Loucy (cell line): ENCODE measurements around the gene CLASP1.

Experiments
- CTCF ChIP-seq: fragments of 200-600 bp; sonication (generic); conservative IDR thresholded peaks from 2 replicates; pipeline ENCODE4 v1.5.1; 2014; ENCODE audit warnings: mild to moderate bottlenecking, antibody characterized with exemption, low read length
- EZH2phosphoT487 ChIP-seq: fragments of 200-600 bp; IDR thresholded peaks from 2 replicates; pipeline ENCODE4 v1.6.1; 2018; ENCODE audit warnings: antibody characterized with exemption, mild to moderate bottlenecking, moderate library complexity, borderline replicate concordance

DNA sequence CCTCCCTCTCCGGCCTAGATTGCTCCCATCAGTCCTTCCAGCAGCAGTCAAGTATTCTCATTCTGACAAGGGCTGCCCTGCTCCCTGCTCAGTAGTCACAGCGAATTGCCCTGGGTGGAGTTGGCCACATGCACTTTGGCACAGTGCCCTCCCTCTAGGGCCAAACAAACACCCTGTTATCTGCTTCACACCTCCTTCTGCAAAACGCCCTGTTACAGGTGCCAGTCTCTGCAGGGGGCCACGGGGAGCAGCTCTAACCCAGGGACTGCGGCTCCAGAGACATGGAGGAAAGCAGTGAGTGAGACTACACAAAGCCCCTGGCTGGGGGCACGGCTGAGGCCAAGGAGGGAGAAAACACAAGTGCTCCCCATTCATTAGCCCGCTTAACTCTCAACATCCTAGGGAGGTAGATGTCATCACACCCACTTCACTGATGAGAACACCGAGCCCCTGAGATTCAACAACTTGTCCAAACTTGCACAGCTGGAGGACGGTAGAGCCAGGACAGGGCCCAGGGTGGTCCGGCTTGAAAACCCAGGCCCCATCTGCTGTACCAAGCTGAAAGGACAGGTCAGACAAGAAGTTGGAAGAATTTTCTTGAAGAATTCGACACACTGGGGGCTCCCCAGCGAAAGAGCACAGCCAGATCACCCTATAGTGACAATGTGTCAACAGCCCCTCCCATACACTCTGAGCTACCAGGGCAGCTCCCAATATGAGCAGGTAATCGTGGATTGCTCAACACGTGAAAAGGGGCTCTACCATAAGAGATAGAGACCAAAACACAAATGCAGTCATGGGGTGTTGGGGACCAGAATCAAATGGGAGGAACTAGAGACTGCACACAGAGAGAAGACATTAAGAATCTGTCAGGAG is 355.6 kb downstream of the CLASP1 start:
- no peak for TF ChIP-seq CTCF
- TF ChIP-seq EZH2phosphoT487: no peak
